NCI-H774 (cell line): Measurements from ENCODE around the gene MYO1B.

Experiments
- DNase-seq: peaks from one replicate; lab custom pipeline; 2025; lab: John Stamatoyannopoulos, UW

The MYO1B gene

DNA sequence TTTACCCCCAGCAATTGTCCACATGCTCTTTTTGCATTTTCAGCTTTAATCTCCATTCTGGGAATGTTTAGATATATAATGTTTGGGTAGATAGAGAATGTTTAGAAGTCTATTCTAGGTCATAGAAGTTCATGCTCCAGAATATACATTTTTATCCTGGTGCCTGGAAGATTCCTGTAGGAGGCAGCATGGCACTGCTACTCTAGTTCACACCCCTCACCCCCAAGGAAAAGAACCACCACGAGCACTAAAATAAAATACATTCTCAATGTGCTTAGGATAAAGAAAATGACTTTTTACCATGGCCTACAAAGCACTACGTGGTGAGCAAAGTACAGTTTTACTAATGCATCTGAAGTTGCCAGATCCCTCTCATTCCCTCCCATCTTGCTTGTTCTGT, 53.8 kb downstream of the MYO1B start:
- no peak for DNase-seq

GRCh38 chr2:191299866-191300265, 54.7 kb downstream of the MYO1B start:
- DNase-seq, result no peak

- no peak for DNase-seq
Observed at GRCh38 chr2:191301971-191302370, 56.8 kb downstream of the MYO1B start.

GRCh38 chr2:191302459-191303139, 57.4 kb downstream of the MYO1B start:
- no peak for DNase-seq

- DNase-seq, result peak; percentile 31
Observed at GRCh38 chr2:191303140-191304005, 58.2 kb downstream of the MYO1B start.

GRCh38 chr2:191304939-191305875, 60.0 kb downstream of the MYO1B start:
- DNase-seq, result no peak

GRCh38 chr2:191308026-191308425, 62.8 kb downstream of the MYO1B start:
- no peak for DNase-seq

DNA sequence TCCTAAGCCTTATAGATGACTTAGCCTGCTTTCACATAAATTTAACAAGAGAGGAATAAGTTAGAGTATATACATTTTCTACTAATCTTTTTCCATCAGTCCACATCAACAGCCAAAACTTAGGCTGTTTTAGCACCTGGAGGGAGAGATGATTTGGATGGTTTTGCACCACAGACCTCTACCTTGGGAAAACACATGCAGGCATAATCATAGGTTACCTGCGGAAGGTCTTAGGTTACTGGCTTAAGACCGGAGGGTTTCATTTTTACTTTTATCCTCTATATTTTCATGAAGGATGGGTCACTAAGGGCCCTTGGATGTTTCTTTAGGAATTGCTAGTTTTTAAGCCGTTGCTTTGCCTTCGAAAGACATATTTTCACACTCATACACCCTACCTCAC, 66.0 kb downstream of the MYO1B start:
- no peak for DNase-seq

GRCh38 chr2:191311627-191312026, 66.4 kb downstream of the MYO1B start:
- no peak for DNase-seq

DNA sequence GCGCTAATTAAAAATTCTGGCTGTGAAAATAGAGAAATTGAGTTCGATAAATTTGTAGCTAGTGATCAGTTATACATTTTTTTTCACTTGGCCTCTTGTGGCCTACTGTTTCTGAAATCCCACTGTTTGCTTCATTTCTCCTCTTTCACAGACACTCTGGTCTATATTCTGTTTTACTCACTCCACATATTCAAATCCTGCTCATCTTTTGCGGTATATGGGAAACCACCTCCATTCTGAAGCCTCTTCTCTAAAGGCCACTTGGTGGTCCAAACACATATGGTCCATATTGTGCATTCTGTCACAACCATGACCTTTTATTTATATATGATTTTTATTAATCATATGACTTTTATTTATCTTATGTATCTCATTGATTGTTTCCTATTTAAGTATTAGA, 67.0 kb downstream of the MYO1B start:
- DNase-seq, result no peak

- no peak for DNase-seq
Observed at GRCh38 chr2:191312662-191313061, 67.5 kb downstream of the MYO1B start.

GRCh38 chr2:191314697-191315364, 69.6 kb downstream of the MYO1B start:
- DNase-seq, result no peak

DNA sequence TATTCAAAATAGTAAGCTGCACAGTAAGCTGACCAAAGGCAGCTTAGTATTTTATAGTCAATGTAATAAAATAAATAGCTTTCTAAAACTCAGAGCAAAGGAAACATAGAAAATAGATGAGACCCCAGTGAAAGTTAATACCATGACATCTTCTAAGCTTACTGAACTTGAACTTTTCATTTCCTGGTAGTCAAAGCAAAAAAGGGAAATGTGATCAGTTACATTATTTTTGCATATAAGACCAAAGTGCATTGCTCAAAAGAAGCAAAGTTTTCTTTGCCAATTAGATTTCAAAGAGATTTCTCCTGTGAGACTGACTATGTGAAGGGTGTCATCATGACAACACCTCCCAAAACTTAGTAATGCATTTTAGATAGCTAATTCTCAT, 70.2 kb downstream of the MYO1B start:
- no peak for DNase-seq

GRCh38 chr2:191316246-191316994, 71.2 kb downstream of the MYO1B start:
- no peak for DNase-seq

GRCh38 chr2:191318037-191318728, 73.0 kb downstream of the MYO1B start:
- DNase-seq, result no peak

- no peak for DNase-seq
Observed at GRCh38 chr2:191318729-191319078, 73.5 kb downstream of the MYO1B start.

DNA sequence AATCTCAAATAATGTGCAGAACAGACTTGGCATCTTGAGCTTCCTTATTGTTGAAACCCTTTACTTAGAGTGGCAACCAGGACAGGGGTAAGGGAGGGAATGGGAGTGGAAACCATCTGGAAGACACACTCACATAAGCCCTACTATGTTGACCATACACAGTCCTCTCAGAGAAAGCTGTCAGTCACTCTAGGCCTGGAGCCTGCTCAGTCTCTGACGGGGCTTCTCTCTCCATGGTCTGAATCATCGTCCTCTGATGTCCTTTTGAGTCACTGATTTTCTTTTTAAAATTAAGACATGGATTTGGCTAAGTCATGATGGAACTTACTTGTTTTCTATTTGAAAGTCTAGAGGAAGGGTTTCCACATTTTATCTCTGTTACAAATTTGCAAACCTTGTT, 74.0 kb downstream of the MYO1B start:
- no peak for DNase-seq

DNA sequence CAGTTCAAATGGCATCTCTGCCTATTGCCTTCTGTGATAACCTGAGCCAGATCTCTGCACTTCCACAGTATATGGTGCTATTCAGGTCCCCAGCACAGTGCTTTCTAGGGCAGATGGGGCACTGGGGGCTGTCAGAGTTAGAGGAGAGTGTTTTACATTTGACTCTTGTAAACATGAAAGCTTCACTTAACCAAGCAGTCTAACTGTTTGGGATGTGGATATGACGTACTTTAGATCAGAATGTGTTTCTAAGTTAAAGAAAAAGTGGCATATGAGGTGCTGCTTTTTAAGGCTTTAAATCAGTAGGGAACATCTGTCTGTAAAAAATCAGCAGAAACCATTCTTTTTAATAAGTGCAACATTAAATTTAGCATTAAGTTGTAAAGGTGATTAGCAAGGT, 75.7 kb downstream of the MYO1B start:
- no peak for DNase-seq

- DNase-seq, result no peak
Observed at GRCh38 chr2:191321861-191322662, 76.9 kb downstream of the MYO1B start.
